CD4-positive, alpha-beta T cell (primary cell): ENCODE data around the gene C6orf132. TPM values are rescaled to one million over a fixed set of nuclear protein-coding genes. Genes with fewer than 3 reads are reported as not detected.

Experiments used
- ATAC-seq: fragments of 200-7000 bp; cut with Tn5 transposase; one replicate; pipeline ENCODE4 v1.10.0; 2022; ENCODE audit warnings: mild to moderate bottlenecking; ENCODE audit not compliant: poor library complexity
- CTCF ChIA-PET: fragments of 350-600 bp; sonication (Branson Sonifier 250); formaldehyde crosslinking; loops from one replicate; lab custom pipeline; 2021; ENCODE audit warnings: antibody characterized with exemption, inconsistent platforms; lab: Charles Lee
- POLR2A ChIA-PET: fragments of 350-600 bp; sonication (Branson Sonifier 250); formaldehyde crosslinking; loops from one replicate; lab custom pipeline; 2021; ENCODE audit warnings: antibody characterized with exemption, inconsistent platforms; lab: Charles Lee
- DNase-seq, 14 experiments: peaks; one replicate each; pipeline ENCODE4 v3.0.0-alpha.2; 2013 to 2020; ENCODE audit warnings: mixed read lengths in 2 of 14
- H3K27ac ChIP-seq, 2 donors: one replicate each; pipeline versions ENCODE4 v1.5.1 to v1.7.0; 2013; ENCODE audit warnings: low read length in 2 of 2, low read depth in 1 of 2, mild to moderate bottlenecking in 1 of 2
- H3K27me3 ChIP-seq, 2 experiments: 1 replicate in 1 of 2; 2 replicates in 1 of 2; pipeline versions ENCODE4 v1.6.1 to v1.7.0; 2013; ENCODE audit warnings: low read length in 2 of 2, control low read depth in 1 of 2, mild to moderate bottlenecking in 1 of 2, moderate library complexity in 1 of 2; ENCODE audit not compliant: insufficient read depth in 2 of 2, control insufficient read depth in 1 of 2
- H3K36me3 ChIP-seq: one replicate; pipeline ENCODE4 v1.6.1; 2013; ENCODE audit warnings: low read length, control low read depth; ENCODE audit not compliant: insufficient read depth
- H3K4me1 ChIP-seq: one replicate; pipeline ENCODE4 v1.6.1; 2013; ENCODE audit warnings: low read length, control low read depth; ENCODE audit not compliant: insufficient read depth
- H3K4me3 ChIP-seq: one replicate; pipeline ENCODE4 v1.5.1; 2013; ENCODE audit warnings: mild to moderate bottlenecking, low read length, moderate library complexity
- H3K9me3 ChIP-seq, 2 experiments: 1 replicate in 1 of 2; 2 replicates in 1 of 2; pipeline versions ENCODE4 v1.6.1 to v1.7.0; 2013; ENCODE audit warnings: low read length in 2 of 2, mild to moderate bottlenecking in 2 of 2, control low read depth in 1 of 2, moderate library complexity in 1 of 2; ENCODE audit not compliant: control insufficient read depth in 1 of 2, insufficient read depth in 1 of 2
- H3K27ac Mint-ChIP-seq: one replicate; pipeline ENCODE4 v1.8.0; 2020; ENCODE audit warnings: mixed read lengths
- H3K27me3 Mint-ChIP-seq: one replicate; pipeline ENCODE4 v1.8.0; 2021; ENCODE audit warnings: mixed read lengths
- H3K36me3 Mint-ChIP-seq: one replicate; pipeline ENCODE4 v1.8.0; 2021; ENCODE audit warnings: low read depth, mixed read lengths
- H3K4me1 Mint-ChIP-seq: one replicate; pipeline ENCODE4 v1.8.0; 2021; ENCODE audit warnings: low read depth, mixed read lengths
- H3K4me3 Mint-ChIP-seq: one replicate; pipeline ENCODE4 v1.8.0; 2020; ENCODE audit warnings: mild to moderate bottlenecking, mixed read lengths
- H3K9me3 Mint-ChIP-seq: one replicate; pipeline ENCODE4 v1.8.0; 2020; ENCODE audit warnings: mixed read lengths
- intact Hi-C, 2 experiments: fragments of 100-400 bp; cut with DNase I in 1 of 2; cut with micrococcal nuclease in 1 of 2; formaldehyde crosslinking; loops; one replicate each; pipeline versions ENCODE4 v1.15.1 to v1.9.0; 2023 to 2025; cut with DNase I, micrococcal nuclease
- total RNA-seq, 174 experiments: library from RNA in 2 of 174; stranded (reverse) in 2 of 174; gene quantifications; one replicate each; pipeline ENCODE4 v1.2.3 and lab custom pipeline; 2021 to 2026
- TF ChIP-seq, protein P1 (sequence below): fragments of 200-600 bp; IDR thresholded peaks from one replicate; pipeline ENCODE4 v1.8.0; 2022; ENCODE audit warnings: antibody characterized with exemption, mild to moderate bottlenecking

Gene C6orf132
- total RNA-seq, 2 experiments from 2014 or later = not detected

DNA sequence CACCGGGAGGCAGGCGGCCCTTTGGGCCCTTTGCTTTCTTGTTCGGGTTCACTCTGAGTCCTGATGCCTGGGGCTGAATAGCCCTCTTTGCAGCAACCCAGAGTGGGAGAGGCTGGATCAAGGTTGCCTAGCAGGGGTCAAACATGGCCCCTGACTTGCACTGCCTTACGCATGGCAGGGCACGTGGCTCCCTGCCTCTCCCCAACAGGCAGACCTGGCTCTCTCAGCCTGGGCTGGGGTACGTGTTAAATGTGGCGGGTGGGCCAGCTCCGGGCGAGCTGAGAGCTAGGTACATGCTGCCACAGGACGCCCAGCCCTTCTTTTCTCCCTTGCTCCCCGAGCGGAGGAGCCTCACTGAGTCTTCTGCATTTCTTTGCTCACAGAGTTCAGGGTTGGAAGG is 7.3 kb downstream of the C6orf132 start:
- CTCF ChIA-PET = no interaction called here
- no peak for DNase-seq

DNA sequence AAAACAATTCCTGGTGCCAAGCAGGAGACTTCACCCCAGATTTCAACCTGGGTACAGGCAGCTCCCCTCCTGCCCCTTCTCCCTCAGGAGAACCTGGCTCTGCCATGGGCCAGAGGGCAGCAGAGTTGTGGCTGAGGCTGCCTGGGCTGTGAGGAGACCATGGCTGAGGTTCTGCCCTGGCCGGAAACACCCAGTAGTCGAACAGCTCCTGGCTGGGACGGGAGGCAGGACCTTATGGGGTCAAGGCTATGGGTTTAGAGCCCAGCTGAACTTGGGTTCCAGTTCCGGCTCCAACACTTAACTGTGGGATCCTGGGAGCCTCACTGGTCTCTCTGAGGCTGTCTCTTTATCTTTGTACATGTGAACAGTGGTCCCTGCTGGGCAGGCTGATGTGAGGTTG is 8.5 kb downstream of the C6orf132 start:
- no peak overlapping the region for H3K4me3 Mint-ChIP-seq
- ChIA-PET CTCF (interaction anchor here (1.3 kb wide), 1 partner anchor 30 kb away, joined by 4 read pairs; no protein-coding TSS in a partner anchor), POLR2A (no interaction called here)
- H3K4me1 Mint-ChIP-seq = peaks cover 6% of the 10 kb centered on the region
- no peak overlapping the region for H3K27ac Mint-ChIP-seq
- Histone ChIP-seq H3K4me3 (no peak overlapping the region), H3K36me3 (no peaks in the 10 kb centered on the region), H3K27ac (no peak overlapping the region), H3K4me1 (peaks cover 4% of the 10 kb centered on the region), H3K9me3 (no peaks in the 10 kb centered on the region), H3K27me3 (no peaks in the 10 kb centered on the region)
- intact Hi-C loops = no loop called here
- TF ChIP-seq, protein P1, sequence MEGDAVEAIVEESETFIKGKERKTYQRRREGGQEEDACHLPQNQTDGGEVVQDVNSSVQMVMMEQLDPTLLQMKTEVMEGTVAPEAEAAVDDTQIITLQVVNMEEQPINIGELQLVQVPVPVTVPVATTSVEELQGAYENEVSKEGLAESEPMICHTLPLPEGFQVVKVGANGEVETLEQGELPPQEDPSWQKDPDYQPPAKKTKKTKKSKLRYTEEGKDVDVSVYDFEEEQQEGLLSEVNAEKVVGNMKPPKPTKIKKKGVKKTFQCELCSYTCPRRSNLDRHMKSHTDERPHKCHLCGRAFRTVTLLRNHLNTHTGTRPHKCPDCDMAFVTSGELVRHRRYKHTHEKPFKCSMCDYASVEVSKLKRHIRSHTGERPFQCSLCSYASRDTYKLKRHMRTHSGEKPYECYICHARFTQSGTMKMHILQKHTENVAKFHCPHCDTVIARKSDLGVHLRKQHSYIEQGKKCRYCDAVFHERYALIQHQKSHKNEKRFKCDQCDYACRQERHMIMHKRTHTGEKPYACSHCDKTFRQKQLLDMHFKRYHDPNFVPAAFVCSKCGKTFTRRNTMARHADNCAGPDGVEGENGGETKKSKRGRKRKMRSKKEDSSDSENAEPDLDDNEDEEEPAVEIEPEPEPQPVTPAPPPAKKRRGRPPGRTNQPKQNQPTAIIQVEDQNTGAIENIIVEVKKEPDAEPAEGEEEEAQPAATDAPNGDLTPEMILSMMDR = no peak
- ATAC-seq = no peak
- no peaks in the 10 kb centered on the region for H3K9me3 Mint-ChIP-seq
- no peaks in the 10 kb centered on the region for H3K27me3 Mint-ChIP-seq
- DNase-seq = no peak
- H3K36me3 Mint-ChIP-seq = no peaks in the 10 kb centered on the region

More for the DNA sequence above, 7.3 kb downstream of the C6orf132 start:
- no peaks in the 10 kb centered on the region for H3K9me3 ChIP-seq
- TF ChIP-seq, protein P1 = no peak
- no peak overlapping the region for H3K4me3 ChIP-seq
- no peaks in the 10 kb centered on the region for H3K36me3 ChIP-seq
- intact Hi-C loops = no loop called here
- Mint-ChIP-seq H3K4me3 (no peak overlapping the region), H3K36me3 (no peaks in the 10 kb centered on the region), H3K9me3 (no peaks in the 10 kb centered on the region), H3K27ac (no peak overlapping the region), H3K4me1 (peaks cover 6% of the 10 kb centered on the region), H3K27me3 (peaks cover 9% of the 10 kb centered on the region)
- H3K4me1 ChIP-seq = peaks cover 4% of the 10 kb centered on the region
- no peak overlapping the region for H3K27ac ChIP-seq
- peaks cover 0 to 2% of the 10 kb centered on the region in 2 experiments for H3K27me3 ChIP-seq
- ATAC-seq = no peak
- POLR2A ChIA-PET = no interaction called here

DNA sequence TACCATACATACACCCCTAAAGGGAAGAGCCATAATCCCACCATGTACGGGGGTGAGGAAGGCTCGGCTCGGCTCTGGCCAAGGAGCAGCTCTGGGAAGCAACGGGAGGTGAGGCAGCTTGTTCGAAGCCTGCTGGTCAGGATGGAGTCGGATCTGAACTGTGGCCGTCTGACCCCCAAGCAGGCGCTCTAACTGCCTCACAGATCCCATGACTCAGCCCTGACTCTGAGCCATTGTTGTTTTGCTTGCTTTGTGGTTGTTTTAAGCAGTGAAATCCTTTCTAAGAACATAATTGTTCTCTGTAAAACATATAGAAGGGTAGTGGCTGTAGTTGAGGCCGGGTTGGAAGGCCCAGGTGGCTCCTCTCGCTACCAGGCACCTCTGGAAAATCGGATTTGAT is 10.9 kb downstream of the C6orf132 start:
- H3K36me3 Mint-ChIP-seq = no peaks in the 10 kb centered on the region
- H3K4me3 Mint-ChIP-seq = no peak overlapping the region
- no peaks in the 10 kb centered on the region for H3K27me3 ChIP-seq
- ATAC-seq (no peak), DNase-seq (no peak)
- POLR2A ChIA-PET = no interaction called here
- no peaks in the 10 kb centered on the region for H3K9me3 Mint-ChIP-seq
- no peaks in the 10 kb centered on the region for H3K36me3 ChIP-seq
- H3K4me1 Mint-ChIP-seq = peaks cover 2% of the 10 kb centered on the region
- intact Hi-C loops = no loop called here
- no peak overlapping the region for H3K4me3 ChIP-seq
- H3K27ac Mint-ChIP-seq = no peak overlapping the region
- peaks cover 1% of the 10 kb centered on the region for H3K4me1 ChIP-seq
- no peaks in the 10 kb centered on the region for H3K9me3 ChIP-seq
- H3K27me3 Mint-ChIP-seq = no peaks in the 10 kb centered on the region
- no peak overlapping the region for H3K27ac ChIP-seq
- TF ChIP-seq, protein P1 = no peak
- CTCF ChIA-PET = no interaction called here
